HCT116 (cell line): ENCODE data around the gene SLC7A7. TPM values are rescaled to one million over a fixed set of nuclear protein-coding genes. Genes with fewer than 3 reads are reported as not detected.

ENCODE experiments used
- ATAC-seq: fragments of 200-7000 bp; cut with Tn5 transposase; 2 replicates; pipeline ENCODE4 v1.9.1; 2020; ENCODE audit warnings: mild to moderate bottlenecking, moderate library complexity
- BruUV-seq: library from RNA; stranded (reverse); fragments of 400-500 nt; replicated peaks from 2 replicates; lab custom pipeline; 2021; lab: Mats Ljungman, UMichigan
- CTCF ChIA-PET: fragments of 300-600 bp; sonication (Branson Sonifier 250); formaldehyde crosslinking; loops from one replicate; lab custom pipeline; 2021; ENCODE audit warnings: antibody characterized with exemption; lab: Charles Lee
- POLR2A ChIA-PET: fragments of 300-600, 350-600 bp; sonication (Branson Sonifier 250); formaldehyde crosslinking; loops from one replicate; lab custom pipeline; 2021; ENCODE audit warnings: antibody characterized with exemption; lab: Charles Lee
- RAD21 ChIA-PET, 2 experiments: fragments of 300-600 bp; sonication (Branson Sonifier 250); formaldehyde crosslinking; loops; one replicate each; lab custom pipeline; 2023; ENCODE audit warnings: low total read pairs in 2 of 2; ENCODE audit not compliant: uncharacterized antibody in 2 of 2, unreplicated experiment in 2 of 2, low non-redundant PET in 1 of 2; lab: Charles Lee
- DNase-seq: peaks from one replicate; pipeline ENCODE4 v3.0.0-alpha.2; 2010; ENCODE audit warnings: low read depth, low spot score
- H2AFZ ChIP-seq: fragments of 200-600 bp; shearing (Covaris generic), sonication (generic); 2 replicates; pipeline ENCODE4 v1.6.1; 2017; ENCODE audit warnings: low read depth, mixed run types, mixed read lengths, antibody characterized with exemption, low read length; ENCODE audit not compliant: poor library complexity, severe bottlenecking
- H3K27ac ChIP-seq: 2 replicates; pipeline ENCODE4 v1.5.1; 2012; ENCODE audit warnings: low read depth, low read length
- H3K27me3 ChIP-seq: fragments of 200-600 bp; sonication (generic); 2 replicates; pipeline ENCODE4 v1.6.1; 2016; ENCODE audit warnings: mixed run types, low read length, mixed read lengths; ENCODE audit not compliant: insufficient read depth
- H3K36me3 ChIP-seq, 2 experiments: fragments of 200-500 bp in 1 of 2; fragments of 200-600 bp in 1 of 2; sonication (Bioruptor generic) in 1 of 2; sonication (generic) in 1 of 2; 2 replicates each; pipeline versions ENCODE4 v1.5.1 to v1.6.1; 2014 to 2016; ENCODE audit warnings: low read length in 2 of 2, inconsistent platforms in 1 of 2, mixed read lengths in 1 of 2, mixed run types in 1 of 2; ENCODE audit not compliant: insufficient read depth in 2 of 2, control insufficient read depth in 1 of 2
- H3K4me1 ChIP-seq, 2 experiments: fragments of 200-600 bp in 1 of 2; sonication (generic) in 1 of 2; 2 replicates each; pipeline versions ENCODE4 v1.5.1 to v1.6.1; 2012 to 2017; ENCODE audit warnings: low read length in 2 of 2, inconsistent platforms in 1 of 2, mild to moderate bottlenecking in 1 of 2, mixed read lengths in 1 of 2, mixed run types in 1 of 2, moderate library complexity in 1 of 2; ENCODE audit not compliant: insufficient read depth in 2 of 2, control insufficient read depth in 1 of 2
- H3K4me2 ChIP-seq: fragments of 200-600 bp; sonication (generic); 2 replicates; pipeline ENCODE4 v1.6.1; 2017; ENCODE audit warnings: mixed run types, low read length, mixed read lengths
- H3K4me3 ChIP-seq, 2 experiments: fragments of 200-600 bp in 1 of 2; sonication (generic) in 1 of 2; replicated peaks in 1 of 2; 2 replicates each; pipeline ENCODE4 v1.5.1; 2011 to 2016; ENCODE audit warnings: low read length in 2 of 2, control low read depth in 1 of 2, low read depth in 1 of 2, mild to moderate bottlenecking in 1 of 2, mixed read lengths in 1 of 2, mixed run types in 1 of 2
- H3K79me2 ChIP-seq: fragments of 200-600 bp; sonication (generic); 2 replicates; pipeline ENCODE4 v1.6.1; 2017; ENCODE audit warnings: mild to moderate bottlenecking, mixed run types, low read length, moderate library complexity, mixed read lengths; ENCODE audit not compliant: insufficient read depth
- H3K9ac ChIP-seq: fragments of 200-600 bp; sonication (generic); 2 replicates; pipeline ENCODE4 v1.6.1; 2016; ENCODE audit warnings: low read length, mixed read lengths
- H3K9me2 ChIP-seq: fragments of 200-600 bp; sonication (generic), shearing (Covaris generic); 2 replicates; pipeline ENCODE4 v1.6.1; 2017; ENCODE audit warnings: mixed run types, mild to moderate bottlenecking, moderate library complexity; ENCODE audit not compliant: insufficient read depth
- H3K9me3 ChIP-seq, 2 experiments: fragments of 200-500 bp in 1 of 2; fragments of 200-600 bp in 1 of 2; sonication (Bioruptor generic) in 1 of 2; sonication (generic) in 1 of 2; 2 replicates each; pipeline ENCODE4 v1.6.1; 2014 to 2017; ENCODE audit warnings: low read length in 2 of 2, mixed read lengths in 2 of 2, inconsistent platforms in 1 of 2, low read depth in 1 of 2, mild to moderate bottlenecking in 1 of 2, mixed run types in 1 of 2, moderate library complexity in 1 of 2; ENCODE audit not compliant: control insufficient read depth in 1 of 2, insufficient read depth in 1 of 2
- H4K20me1 ChIP-seq: fragments of 200-600 bp; sonication (generic), shearing (Covaris generic); 2 replicates; pipeline ENCODE4 v1.6.1; 2017; ENCODE audit warnings: mixed run types, mild to moderate bottlenecking, moderate library complexity; ENCODE audit not compliant: insufficient read depth
- CBX3 ChIP-seq: IDR thresholded peaks from 2 replicates; pipeline ENCODE4 v1.6.1; 2012; ENCODE audit warnings: low read depth
- CEBPB ChIP-seq: IDR thresholded peaks from 2 replicates; pipeline ENCODE4 v1.6.1; 2012; ENCODE audit warnings: low read depth
- ELF1 ChIP-seq: IDR thresholded peaks from 2 replicates; pipeline ENCODE4 v1.6.1; 2012; ENCODE audit warnings: low read depth, borderline replicate concordance
- EZH2 ChIP-seq: fragments of 200-600 bp; sonication (generic); IDR thresholded peaks from 2 replicates; pipeline ENCODE4 v1.6.1; 2017; ENCODE audit warnings: antibody characterized with exemption, mixed run types
- EZH2phosphoT487 ChIP-seq: fragments of 200-600 bp; IDR thresholded peaks from 2 replicates; pipeline ENCODE4 v1.6.1; 2018; ENCODE audit warnings: antibody characterized with exemption, borderline replicate concordance
- FOSL1 ChIP-seq: IDR thresholded peaks from 2 replicates; pipeline ENCODE4 v1.6.1; 2012; ENCODE audit warnings: low read depth
- JUND ChIP-seq: IDR thresholded peaks from 2 replicates; pipeline ENCODE4 v1.6.1; 2012
- POLR2A ChIP-seq: IDR thresholded peaks from 2 replicates; pipeline ENCODE4 v1.7.0; 2011; ENCODE audit warnings: borderline replicate concordance; ENCODE audit not compliant: insufficient read depth, insufficient read length; ENCODE audit errors: extremely low read depth
- POLR2AphosphoS5 ChIP-seq: IDR thresholded peaks from 2 replicates; pipeline ENCODE4 v1.6.1; 2011; ENCODE audit warnings: mild to moderate bottlenecking, low read depth, low read length, moderate library complexity
- RAD21 ChIP-seq: IDR thresholded peaks from 2 replicates; pipeline ENCODE4 v1.6.1; 2012; ENCODE audit warnings: low read depth, mild to moderate bottlenecking
- SIN3A ChIP-seq: IDR thresholded peaks from 2 replicates; pipeline ENCODE4 v1.6.1; 2012; ENCODE audit warnings: low read depth
- SP1 ChIP-seq: IDR thresholded peaks from 2 replicates; pipeline ENCODE4 v1.6.1; 2012; ENCODE audit warnings: low read depth
- SRF ChIP-seq: IDR thresholded peaks from 2 replicates; pipeline ENCODE4 v1.6.1; 2012; ENCODE audit warnings: low read depth
- TCF7L2 ChIP-seq: IDR thresholded peaks from 2 replicates; pipeline ENCODE4 v1.7.0; 2011; ENCODE audit warnings: borderline replicate concordance, inconsistent platforms; ENCODE audit not compliant: insufficient read depth, insufficient read length; ENCODE audit errors: extremely low read depth
- YY1 ChIP-seq: IDR thresholded peaks from 2 replicates; pipeline ENCODE4 v1.6.1; 2011; ENCODE audit warnings: low read length, low read depth, moderate library complexity, mild to moderate bottlenecking; ENCODE audit not compliant: insufficient replicate concordance; ENCODE audit errors: extremely low read depth
- ZFX ChIP-seq: fragments of 450-650 bp; IDR thresholded peaks from 2 replicates; pipeline ENCODE4 v1.6.1; 2017
- ZNF274 ChIP-seq: fragments of 200-500 bp; sonication (Bioruptor generic); IDR thresholded peaks from 2 replicates; pipeline ENCODE4 v1.6.1; 2014; ENCODE audit warnings: mild to moderate bottlenecking, low read depth, low read length, inconsistent platforms
- intact Hi-C: fragments of 100-400 bp; cut with micrococcal nuclease; formaldehyde crosslinking; loops from 2 replicates; pipeline ENCODE4 v1.10.0; 2022
- total RNA-seq: library from RNA; stranded (reverse); gene quantifications from one replicate; pipeline ENCODE4 v1.2.1, GENCODE V29; 2021; ENCODE audit not compliant: unreplicated experiment
- TF ChIP-seq, protein P1 (sequence below): IDR thresholded peaks from 2 replicates; pipeline ENCODE4 v1.6.1; 2011; ENCODE audit warnings: mild to moderate bottlenecking, low read length, moderate library complexity; ENCODE audit not compliant: insufficient replicate concordance; ENCODE audit errors: extremely low read depth
- TF ChIP-seq, protein P2 (sequence below): IDR thresholded peaks from 2 replicates; pipeline ENCODE4 v1.6.1; 2012
- TF ChIP-seq, protein P3 (sequence below), 3 experiments: fragments of 200-600 bp in 1 of 3; sonication (generic) in 1 of 3; IDR thresholded peaks in 2 of 3; conservative IDR thresholded peaks in 1 of 3; 2 replicates each; pipeline ENCODE4 v1.5.1; 2012 to 2017; ENCODE audit warnings: low read depth in 2 of 3, low read length in 2 of 3, antibody characterized with exemption in 1 of 3, borderline replicate concordance in 1 of 3, control low read depth in 1 of 3, mild to moderate bottlenecking in 1 of 3, mixed read lengths in 1 of 3, mixed run types in 1 of 3, moderate library complexity in 1 of 3; ENCODE audit not compliant: insufficient read depth in 1 of 3

The SLC7A7 gene
- total RNA-seq, 1 experiment from 2014 or later, result 0.27 TPM

DNA sequence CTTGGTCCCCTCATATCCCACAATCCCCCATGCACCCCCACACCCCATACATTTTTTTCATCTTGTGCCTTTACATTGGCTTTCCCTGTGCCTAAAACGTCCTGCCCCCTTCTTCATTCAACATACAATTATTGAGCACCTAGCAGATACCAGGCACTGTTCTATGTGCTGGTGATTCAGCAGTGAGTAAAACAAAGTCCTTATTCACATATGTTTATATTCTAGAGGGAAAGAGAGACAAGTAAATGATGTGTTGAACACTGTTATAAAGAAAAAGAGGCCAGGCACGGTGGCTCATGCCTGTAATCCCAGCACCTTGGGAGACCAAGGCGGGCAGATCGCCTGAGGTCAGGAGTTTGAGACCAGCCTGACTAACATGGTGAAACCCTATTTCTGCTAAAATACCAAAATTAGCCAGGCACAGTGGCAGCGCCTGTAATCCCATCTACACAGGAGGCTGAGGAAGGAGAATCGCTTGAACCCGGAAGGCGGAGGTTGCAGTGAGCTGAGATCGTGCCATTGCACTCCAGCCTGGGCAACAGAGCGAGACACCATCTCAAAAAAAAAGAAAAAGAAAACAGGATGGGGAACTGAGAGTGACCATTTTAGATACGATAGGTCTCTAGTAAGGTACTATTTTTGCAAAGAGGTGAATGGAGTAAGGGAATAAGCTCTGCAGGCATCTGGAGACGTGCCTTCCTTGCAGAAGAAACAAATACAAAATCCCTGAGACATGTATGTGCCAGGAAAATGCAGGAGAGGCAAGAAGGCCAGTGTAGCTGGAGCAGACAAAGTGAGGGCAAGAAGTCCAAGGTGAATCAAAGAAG lies 12.2 kb downstream of the SLC7A7 start (continued):
- TF ChIP-seq SRF, result no peak
- TF ChIP-seq ELF1, result no peak
- TF ChIP-seq CBX3, result no peak
- TF ChIP-seq SP1, result no peak
- TF ChIP-seq ZFX, result no peak

DNA sequence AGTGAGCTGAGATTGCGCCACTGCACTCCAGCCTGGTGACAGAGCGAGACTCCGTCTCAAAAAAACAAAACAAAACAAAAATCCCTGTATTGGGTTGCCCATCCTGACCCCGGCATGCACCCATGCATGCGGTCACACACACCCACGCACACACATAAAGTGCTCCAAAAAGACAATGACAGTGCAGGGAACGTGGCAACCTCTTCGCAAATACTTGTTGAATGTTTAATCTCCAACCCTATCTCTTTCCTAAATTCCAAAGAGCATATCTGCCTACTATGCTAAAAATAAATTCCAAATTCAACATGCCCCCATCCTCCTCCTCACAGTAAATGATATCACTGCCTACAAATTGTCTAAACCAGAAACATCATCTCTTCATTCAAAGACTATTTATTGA lies 13.5 kb downstream of the SLC7A7 start:
- CTCF ChIA-PET, result no interaction called here
- H3K4me2 ChIP-seq, result no peak overlapping the region
- no peak for TF ChIP-seq EZH2
- no peak for TF ChIP-seq RAD21
- TF ChIP-seq EZH2phosphoT487, result no peak
- no peak for TF ChIP-seq POLR2A
- TF ChIP-seq YY1, result no peak
- TF ChIP-seq ZNF274, result no peak
- no peak for TF ChIP-seq CEBPB
- no peak for TF ChIP-seq CBX3
- TF ChIP-seq, protein P1, sequence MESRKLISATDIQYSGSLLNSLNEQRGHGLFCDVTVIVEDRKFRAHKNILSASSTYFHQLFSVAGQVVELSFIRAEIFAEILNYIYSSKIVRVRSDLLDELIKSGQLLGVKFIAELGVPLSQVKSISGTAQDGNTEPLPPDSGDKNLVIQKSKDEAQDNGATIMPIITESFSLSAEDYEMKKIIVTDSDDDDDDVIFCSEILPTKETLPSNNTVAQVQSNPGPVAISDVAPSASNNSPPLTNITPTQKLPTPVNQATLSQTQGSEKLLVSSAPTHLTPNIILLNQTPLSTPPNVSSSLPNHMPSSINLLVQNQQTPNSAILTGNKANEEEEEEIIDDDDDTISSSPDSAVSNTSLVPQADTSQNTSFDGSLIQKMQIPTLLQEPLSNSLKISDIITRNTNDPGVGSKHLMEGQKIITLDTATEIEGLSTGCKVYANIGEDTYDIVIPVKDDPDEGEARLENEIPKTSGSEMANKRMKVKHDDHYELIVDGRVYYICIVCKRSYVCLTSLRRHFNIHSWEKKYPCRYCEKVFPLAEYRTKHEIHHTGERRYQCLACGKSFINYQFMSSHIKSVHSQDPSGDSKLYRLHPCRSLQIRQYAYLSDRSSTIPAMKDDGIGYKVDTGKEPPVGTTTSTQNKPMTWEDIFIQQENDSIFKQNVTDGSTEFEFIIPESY, result no peak
- TF ChIP-seq, protein P2, sequence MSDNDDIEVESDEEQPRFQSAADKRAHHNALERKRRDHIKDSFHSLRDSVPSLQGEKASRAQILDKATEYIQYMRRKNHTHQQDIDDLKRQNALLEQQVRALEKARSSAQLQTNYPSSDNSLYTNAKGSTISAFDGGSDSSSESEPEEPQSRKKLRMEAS, result no peak
- no peak for TF ChIP-seq JUND
- no peak for TF ChIP-seq SIN3A
- no peak for TF ChIP-seq FOSL1
- TF ChIP-seq, protein P3, sequence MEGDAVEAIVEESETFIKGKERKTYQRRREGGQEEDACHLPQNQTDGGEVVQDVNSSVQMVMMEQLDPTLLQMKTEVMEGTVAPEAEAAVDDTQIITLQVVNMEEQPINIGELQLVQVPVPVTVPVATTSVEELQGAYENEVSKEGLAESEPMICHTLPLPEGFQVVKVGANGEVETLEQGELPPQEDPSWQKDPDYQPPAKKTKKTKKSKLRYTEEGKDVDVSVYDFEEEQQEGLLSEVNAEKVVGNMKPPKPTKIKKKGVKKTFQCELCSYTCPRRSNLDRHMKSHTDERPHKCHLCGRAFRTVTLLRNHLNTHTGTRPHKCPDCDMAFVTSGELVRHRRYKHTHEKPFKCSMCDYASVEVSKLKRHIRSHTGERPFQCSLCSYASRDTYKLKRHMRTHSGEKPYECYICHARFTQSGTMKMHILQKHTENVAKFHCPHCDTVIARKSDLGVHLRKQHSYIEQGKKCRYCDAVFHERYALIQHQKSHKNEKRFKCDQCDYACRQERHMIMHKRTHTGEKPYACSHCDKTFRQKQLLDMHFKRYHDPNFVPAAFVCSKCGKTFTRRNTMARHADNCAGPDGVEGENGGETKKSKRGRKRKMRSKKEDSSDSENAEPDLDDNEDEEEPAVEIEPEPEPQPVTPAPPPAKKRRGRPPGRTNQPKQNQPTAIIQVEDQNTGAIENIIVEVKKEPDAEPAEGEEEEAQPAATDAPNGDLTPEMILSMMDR (IDR thresholded peaks at IDR 0.05 in 2 of 3, conservative IDR thresholded peaks at IDR 0.05 in 1 of 3; ENCODE audit: borderline replicate concordance in 1 of 3, insufficient read depth in 1 of 3, low read depth in 2 of 3, low read length in 2 of 3), result no peak
- no peak for TF ChIP-seq POLR2AphosphoS5
- TF ChIP-seq TCF7L2, result no peak
- no peak overlapping the region for H3K4me3 ChIP-seq
- H3K79me2 ChIP-seq, result no peaks in the 10 kb centered on the region
- DNase-seq (no peak), ATAC-seq (no peak)
- POLR2A ChIA-PET, result no interaction called here
- H3K9me2 ChIP-seq, result no peaks in the 10 kb centered on the region
- H3K27me3 ChIP-seq, result no peaks in the 10 kb centered on the region
- no peaks in the 10 kb centered on the region for H4K20me1 ChIP-seq
- intact Hi-C loops, result no loop called here
- no peaks in the 10 kb centered on the region for H3K4me1 ChIP-seq
- H3K27ac ChIP-seq, result no peak overlapping the region
- H3K36me3 ChIP-seq, result no peaks in the 10 kb centered on the region
- H2AFZ ChIP-seq, result no peak overlapping the region
- no peak overlapping the region for H3K9ac ChIP-seq
- no peaks in the 10 kb centered on the region for H3K9me3 ChIP-seq
- no TSS peak for BruUV-seq
- RAD21 ChIA-PET, result no interaction called here
